ENCODE results near the gene SERPINA4. TPM values are rescaled to one million over a fixed set of nuclear protein-coding genes. Genes with fewer than 3 reads are reported as not detected.

SERPINA4 gene
- total and polyA plus RNA-seq, 2 of the 8 experiments (the other 6 are each of a cell fraction or from before 2014, with no cell fraction given) = not detected

DNA sequence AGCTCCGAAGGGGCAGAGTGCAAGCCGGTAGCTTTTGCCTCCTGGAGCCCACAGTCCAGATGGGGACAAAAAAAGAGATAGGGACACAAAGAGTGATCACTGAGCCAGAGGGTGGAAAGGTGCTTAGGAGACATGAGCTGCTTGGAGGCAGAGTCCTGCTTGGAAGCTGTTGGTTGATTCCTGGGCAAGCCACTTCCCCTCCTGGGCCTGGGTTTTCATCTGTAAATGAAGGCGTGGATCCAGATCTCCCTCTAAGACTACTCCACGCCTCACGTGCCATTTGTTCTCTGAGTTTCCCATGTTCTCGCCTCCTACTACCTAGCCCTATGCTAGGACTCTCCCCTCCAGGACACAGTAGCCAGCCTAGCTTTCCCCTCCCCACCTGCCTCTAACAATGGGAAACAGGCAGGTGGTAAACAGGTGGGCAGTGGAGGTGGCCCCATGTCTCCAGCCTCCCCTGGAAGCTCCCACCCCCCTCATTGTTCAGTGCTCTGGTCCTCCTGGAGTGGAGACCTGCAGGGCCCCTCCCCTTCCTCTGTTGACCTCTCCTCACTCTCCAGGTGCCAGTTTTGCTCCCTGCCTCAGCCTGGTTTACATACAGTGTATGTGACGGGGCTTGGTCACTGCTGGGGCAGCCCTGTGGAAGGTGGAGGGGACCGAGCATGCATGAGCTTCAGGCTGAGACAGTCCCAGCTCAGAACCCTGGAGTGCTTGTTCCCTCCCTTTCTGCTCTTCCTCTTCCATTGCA is 54.8 kb downstream of the SERPINA4 start:
- Histone ChIP-seq H3K14ac (ENCODE audit: insufficient read length) (no peak overlapping the region), H2BK15ac (ENCODE audit: low read length) (no peak overlapping the region), H2AFZ (ENCODE audit: low read length) (peak overlapping the region; percentile 32; the same call in 1 of the 2 replicates), H2BK120ac (replicated peaks; ENCODE audit: low read depth, low read length) (no peak overlapping the region), H3K23ac (ENCODE audit: insufficient read length) (no peak overlapping the region), H2BK12ac (ENCODE audit: low read depth, low read length) (no peak overlapping the region), H3K27ac (ENCODE audit: low read depth, low read length) (no peak overlapping the region), H3K27me3 (replicated peaks in 1 of 4; ENCODE audit: control insufficient read depth in 3 of 4, extremely low read depth in 1 of 4, insufficient read depth in 3 of 4, low read length in 3 of 4) (no peaks in the 10 kb centered on the region), H4K5ac (ENCODE audit: insufficient read length, low read depth, low read length) (no peak overlapping the region), H3K79me2 (ENCODE audit: control insufficient read depth in 1 of 2, insufficient read depth in 2 of 2, low read length in 2 of 2) (no peaks in the 10 kb centered on the region), H3K18ac (ENCODE audit: extremely low read depth, low read length) (no peak overlapping the region), H4K8ac (ENCODE audit: extremely low read depth, insufficient read depth, low read length) (no peak overlapping the region), H3K9me3 (ENCODE audit: insufficient read depth in 2 of 2, low read depth in 1 of 2, low read length in 1 of 2) (peaks cover 14 to 28% of the 10 kb centered on the region in 2 experiments), H3K4me1 (replicated peaks in 1 of 4; ENCODE audit: control insufficient read depth in 3 of 4, insufficient read depth in 4 of 4, low read length in 3 of 4) (no peaks in the 10 kb centered on the region; a peak in 1 of 7 replicates), H4K20me1 (replicated peaks in 1 of 2; ENCODE audit: control insufficient read depth in 1 of 2, insufficient read depth in 2 of 2, low read length in 2 of 2) (no peaks in the 10 kb centered on the region), H4K91ac (replicated peaks; ENCODE audit: insufficient read length, low read length) (no peak overlapping the region), H2BK20ac (ENCODE audit: low read length) (no peak overlapping the region), H3K4me2 (ENCODE audit: insufficient read depth in 1 of 2, low read depth in 2 of 2, low read length in 2 of 2) (no peak overlapping the region), H2AK5ac (ENCODE audit: low read depth, low read length) (no peak overlapping the region), H3K4me3 (ENCODE audit: extremely low read depth in 1 of 4, insufficient read depth in 2 of 4, low read depth in 3 of 4, low read length in 4 of 4) (no peak overlapping the region), H3K79me1 (ENCODE audit: low read depth, low read length) (no peaks in the 10 kb centered on the region), H3K4ac (replicated peaks; ENCODE audit: insufficient read length, low read depth, low read length) (no peak overlapping the region), H3K36me3 (ENCODE audit: control insufficient read depth in 2 of 4, insufficient read depth in 4 of 4, low read length in 3 of 4) (0 out of 8 replicates have a peak, but pooled peaks cover 0 to 2% (median 0%) of the 10 kb centered on the region in 4 experiments), H3K56ac (replicated peaks; ENCODE audit: insufficient read length, low read depth, low read length) (no peak overlapping the region), H3K9ac (replicated peaks in 1 of 4; ENCODE audit: extremely low read depth in 1 of 4, low read depth in 3 of 4, low read length in 3 of 4) (no peak overlapping the region; a peak in 1 of 7 replicates), H2BK5ac (ENCODE audit: low read depth, low read length) (no peak overlapping the region), H3K23me2 (ENCODE audit: low read depth, low read length) (no peaks in the 10 kb centered on the region)
- POLR2A ChIA-PET (ENCODE audit: partially characterized antibody) = no interaction called here
- no peak for FAIRE-seq
- 87% methylated on average over 8 of the region's 8 CpGs; no CpG with 5 or more reads in 1 of the 2 experiments for WGBS, 2 experiments (ENCODE audit: extremely low coverage in 1 of 2, insufficient coverage in 1 of 2, insufficient read length in 1 of 2, insufficient replicate concordance in 2 of 2, low coverage in 1 of 2, low lambda C conversion rate in 2 of 2, missing lambda C conversion rate in 1 of 2)
- no peak for DNase-seq (ENCODE audit: low read depth in 1 of 2, low spot score in 2 of 2)
- CTCF ChIA-PET (ENCODE audit: partially characterized antibody) = no interaction called here
- TF ChIP-seq POLR2A (IDR thresholded peaks at IDR 0.05; ENCODE audit: control extremely low read depth in 1 of 2, low read depth in 2 of 2, low read length in 2 of 2) = no peak
- TF ChIP-seq SP2 (IDR thresholded peaks at IDR 0.05; ENCODE audit: low read length) = no peak
- TF ChIP-seq GTF2F1 (IDR thresholded peaks at IDR 0.05; ENCODE audit: borderline replicate concordance, low read depth, low read length) = no peak
- TF ChIP-seq GABPA (IDR thresholded peaks at IDR 0.05; ENCODE audit: borderline replicate concordance, insufficient read depth, low read length) = no peak
- no peak for TF ChIP-seq KDM5A (IDR thresholded peaks at IDR 0.05; ENCODE audit: low read length)
- no peak for TF ChIP-seq TBP (IDR thresholded peaks at IDR 0.05; ENCODE audit: low read depth, low read length)
- TF ChIP-seq, protein P1, sequence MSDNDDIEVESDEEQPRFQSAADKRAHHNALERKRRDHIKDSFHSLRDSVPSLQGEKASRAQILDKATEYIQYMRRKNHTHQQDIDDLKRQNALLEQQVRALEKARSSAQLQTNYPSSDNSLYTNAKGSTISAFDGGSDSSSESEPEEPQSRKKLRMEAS (IDR thresholded peaks at IDR 0.05) = no peak
- TF ChIP-seq TAF7 (optimal IDR thresholded peaks at IDR 0.05; ENCODE audit: borderline replicate concordance, low read depth, low read length) = no peak
- no peak for TF ChIP-seq POU5F1 (IDR thresholded peaks at IDR 0.05; ENCODE audit: low read depth, low read length)
- no peak for TF ChIP-seq SUZ12 (IDR thresholded peaks at IDR 0.05; ENCODE audit: low read length)
- no peak for TF ChIP-seq TCF12 (IDR thresholded peaks at IDR 0.05; ENCODE audit: low read depth, low read length)
- no peak for TF ChIP-seq SAP30 (IDR thresholded peaks at IDR 0.05; ENCODE audit: insufficient read depth, insufficient replicate concordance, low read length)
- TF ChIP-seq, protein P2, sequence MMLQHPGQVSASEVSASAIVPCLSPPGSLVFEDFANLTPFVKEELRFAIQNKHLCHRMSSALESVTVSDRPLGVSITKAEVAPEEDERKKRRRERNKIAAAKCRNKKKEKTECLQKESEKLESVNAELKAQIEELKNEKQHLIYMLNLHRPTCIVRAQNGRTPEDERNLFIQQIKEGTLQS (IDR thresholded peaks at IDR 0.05; ENCODE audit: insufficient read depth, low read depth, low read length) = no peak

Data from H1 (cell line).